ENCODE results near the gene HENMT1. TPM values are rescaled to one million over a fixed set of nuclear protein-coding genes. Genes with fewer than 3 reads are reported as not detected.
A peak's percentile ranks its signal among the peaks of the same experiment; 100 is the strongest.
"Not testable (repeated sequence)": the region's sequence is repeated elsewhere in the genome, so short reads cannot be mapped to it uniquely, and the experiment has no call there.

HENMT1 gene
- total RNA-seq, 1 experiment from 2014 or later, result 11.0 TPM

GRCh38 chr1:108643492-108644335 lies 17.2 kb downstream of the HENMT1 start:
- TF ChIP-seq EZH2 (IDR thresholded peaks at IDR 0.05; ENCODE audit: borderline replicate concordance, low read depth, low read length, poor library complexity, severe bottlenecking) (no peak), CTCF (conservative IDR thresholded peaks at IDR 0.05; ENCODE audit: low read depth, low read length) (peak; percentile 75)
- Histone ChIP-seq H3K4me3 (ENCODE audit: low read depth, low read length, poor library complexity, severe bottlenecking) (no peak overlapping the region), H3K4me1 (ENCODE audit: insufficient read depth, low read length, poor library complexity, severe bottlenecking) (peaks cover 8% of the 10 kb centered on the region), H3K9me3 (ENCODE audit: low read depth, low read length, poor library complexity, severe bottlenecking) (no peaks in the 10 kb centered on the region), H3K36me3 (ENCODE audit: insufficient read depth, low read length, poor library complexity, severe bottlenecking) (no peaks in the 10 kb centered on the region), H3K27me3 (replicated peaks; ENCODE audit: insufficient read depth, low read depth, low read length, poor library complexity) (no peaks in the 10 kb centered on the region), H3K27ac (ENCODE audit: low read depth, low read length, poor library complexity, severe bottlenecking) (no peak overlapping the region)
- peak; percentile 77 for DNase-seq (ENCODE audit: low spot score)
- intact Hi-C loops (cut with micrococcal nuclease; ENCODE audit: unreplicated experiment), result loop anchor here (1.0 to 10.0 kb wide), 5 partner anchors 51 to 859 kb away; partner anchors contain the start of gene EEIG2
- ChIA-PET CTCF (interaction anchor here (0.7 to 2.5 kb wide), 5 partner anchors 132 to 327 kb away, joined by 3 to 31 read pairs (median 4); no protein-coding TSS in a partner anchor), POLR2A (ENCODE audit: low non-redundant PET) (no interaction called here)
- BruUV-seq (replicated peaks), result no TSS peak

GRCh38 chr1:108640863-108641262 lies 20.0 kb downstream of the HENMT1 start:
- POLR2A ChIA-PET (ENCODE audit: low non-redundant PET); CTCF ChIA-PET; H3K4me3 ChIP-seq (ENCODE audit: low read depth, low read length, poor library complexity, severe bottlenecking); H3K9me3 ChIP-seq (ENCODE audit: low read depth, low read length, poor library complexity, severe bottlenecking); H3K4me1 ChIP-seq (ENCODE audit: insufficient read depth, low read length, poor library complexity, severe bottlenecking); H3K27me3 ChIP-seq (replicated peaks; ENCODE audit: insufficient read depth, low read depth, low read length, poor library complexity); H3K27ac ChIP-seq (ENCODE audit: low read depth, low read length, poor library complexity, severe bottlenecking); H3K36me3 ChIP-seq (ENCODE audit: insufficient read depth, low read length, poor library complexity, severe bottlenecking); BruUV-seq (replicated peaks); DNase-seq (ENCODE audit: low spot score): not testable (repeated sequence)
- intact Hi-C loops (cut with micrococcal nuclease; ENCODE audit: unreplicated experiment), result loop anchor here (5.0 to 10.0 kb wide), 4 partner anchors 49 to 856 kb away; partner anchors contain the start of gene EEIG2

- H3K27ac ChIP-seq (ENCODE audit: low read depth, low read length, poor library complexity, severe bottlenecking), result no peak overlapping the region
- intact Hi-C loops (cut with micrococcal nuclease; ENCODE audit: unreplicated experiment), result loop anchor here (5.0 to 10.0 kb wide), 4 partner anchors 48 to 855 kb away; partner anchors contain the start of gene EEIG2
- TF ChIP-seq CTCF (conservative IDR thresholded peaks at IDR 0.05; ENCODE audit: low read depth, low read length) (no peak), EZH2 (IDR thresholded peaks at IDR 0.05; ENCODE audit: borderline replicate concordance, low read depth, low read length, poor library complexity, severe bottlenecking) (no peak)
- POLR2A ChIA-PET (ENCODE audit: low non-redundant PET), result no interaction called here
- DNase-seq (ENCODE audit: low spot score), result no peak
- no TSS peak for BruUV-seq (replicated peaks)
- no peak overlapping the region for H3K4me3 ChIP-seq (ENCODE audit: low read depth, low read length, poor library complexity, severe bottlenecking)
- H3K4me1 ChIP-seq (ENCODE audit: insufficient read depth, low read length, poor library complexity, severe bottlenecking), result no peaks in the 10 kb centered on the region
- no peaks in the 10 kb centered on the region for H3K9me3 ChIP-seq (ENCODE audit: low read depth, low read length, poor library complexity, severe bottlenecking)
- CTCF ChIA-PET, result interaction anchor here (0.6 kb wide), 1 partner anchor 165 kb away, joined by 3 read pairs; no protein-coding TSS in a partner anchor
- no peaks in the 10 kb centered on the region for H3K36me3 ChIP-seq (ENCODE audit: insufficient read depth, low read length, poor library complexity, severe bottlenecking)
- H3K27me3 ChIP-seq (replicated peaks; ENCODE audit: insufficient read depth, low read depth, low read length, poor library complexity), result no peaks in the 10 kb centered on the region
Measured at GRCh38 chr1:108639899-108640560, 20.9 kb downstream of the HENMT1 start.
